Skeletal muscle tissue (tissue), 4 donors: ENCODE measurements around the gene FADS1. TPM values are rescaled to one million over a fixed set of nuclear protein-coding genes. Genes with fewer than 3 reads are reported as not detected.

Experiments used
- H3K27ac ChIP-seq: one replicate; pipeline ENCODE4 v1.7.0; 2013; ENCODE audit warnings: mild to moderate bottlenecking, low read depth, low read length, inconsistent platforms
- H3K27me3 ChIP-seq, 3 donors: one replicate each; pipeline ENCODE4 v1.7.0; 2013; ENCODE audit warnings: low read length in 3 of 3; ENCODE audit not compliant: control insufficient read depth in 3 of 3, insufficient read depth in 3 of 3
- H3K36me3 ChIP-seq, 3 donors: one replicate each; pipeline ENCODE4 v1.7.0; 2013; ENCODE audit warnings: low read length in 3 of 3; ENCODE audit not compliant: control insufficient read depth in 3 of 3, insufficient read depth in 3 of 3
- H3K4me1 ChIP-seq, 3 donors: one replicate each; pipeline ENCODE4 v1.7.0; 2013; ENCODE audit warnings: low read length in 3 of 3, mild to moderate bottlenecking in 3 of 3; ENCODE audit not compliant: control insufficient read depth in 3 of 3, insufficient read depth in 3 of 3
- H3K4me3 ChIP-seq, 3 donors: one replicate each; pipeline ENCODE4 v1.7.0; 2013; ENCODE audit warnings: low read length in 3 of 3
- H3K9ac ChIP-seq, 3 donors: one replicate each; pipeline ENCODE4 v1.7.0; 2013; ENCODE audit warnings: low read length in 3 of 3, mild to moderate bottlenecking in 3 of 3, moderate library complexity in 2 of 3, low read depth in 1 of 3
- H3K9me3 ChIP-seq, 3 donors: one replicate each; pipeline ENCODE4 v1.7.0; 2013; ENCODE audit warnings: low read length in 3 of 3; ENCODE audit not compliant: control insufficient read depth in 3 of 3
- total RNA-seq: library from RNA; depleted of rRNA; stranded (reverse); fragments of >200 nt; gene quantifications from one replicate; pipeline ENCODE4 v1.2.3, GENCODE V29; 2014
- donor health status: Osteomylitis.

The FADS1 gene
- total RNA-seq, 1 donor from 2014 or later = 16.2 TPM

- Histone ChIP-seq H3K4me1 (peaks cover 6 to 11% (median 10%) of the 10 kb centered on the region in 3 donors), H3K9ac (no peak overlapping the region), H3K36me3 (no peaks in the 10 kb centered on the region), H3K4me3 (no peak overlapping the region), H3K9me3 (no peaks in the 10 kb centered on the region), H3K27ac (no peak overlapping the region), H3K27me3 (peaks cover 3 to 7% (median 7%) of the 10 kb centered on the region in 3 donors)
These were observed 37.7 kb downstream of the FADS1 start for GRCh38 chr11:61778920-61779650.

DNA sequence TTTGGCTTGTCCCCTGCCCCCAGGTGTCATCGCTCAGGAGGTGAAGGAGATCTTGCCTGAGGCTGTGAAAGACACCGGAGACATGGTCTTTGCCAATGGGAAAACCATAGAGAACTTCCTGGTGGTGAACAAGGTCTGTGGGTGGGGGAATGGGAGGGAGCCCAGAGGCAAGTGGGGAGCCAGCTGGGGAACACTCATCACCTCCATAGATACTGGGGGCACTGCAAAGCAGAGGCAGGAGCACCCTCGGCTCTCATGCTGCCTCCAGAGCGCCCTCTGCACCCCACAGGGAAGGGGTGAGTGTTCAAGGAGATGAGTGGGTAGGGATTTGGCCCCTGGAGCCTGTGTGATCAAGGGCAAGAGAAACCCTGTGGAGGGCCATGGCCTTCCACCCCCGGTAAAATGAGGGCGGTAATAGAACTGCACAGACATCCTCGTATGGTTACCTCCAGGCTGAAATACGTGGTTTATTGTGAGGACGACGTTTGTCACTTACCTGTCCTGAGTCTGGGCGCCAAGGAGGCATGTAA is 38.4 kb downstream of the FADS1 start:
- H3K9me3 ChIP-seq = no peaks in the 10 kb centered on the region
- H3K9ac ChIP-seq = no peak overlapping the region
- no peak overlapping the region for H3K4me3 ChIP-seq
- no peak overlapping the region for H3K27ac ChIP-seq
- H3K27me3 ChIP-seq = peaks cover 3 to 7% (median 7%) of the 10 kb centered on the region in 3 donors
- H3K4me1 ChIP-seq = peaks cover 6 to 11% (median 10%) of the 10 kb centered on the region in 3 donors
- no peaks in the 10 kb centered on the region for H3K36me3 ChIP-seq

- no peak overlapping the region for H3K27ac ChIP-seq
- H3K27me3 ChIP-seq = peaks cover 3 to 7% (median 7%) of the 10 kb centered on the region in 3 donors
- H3K9me3 ChIP-seq = no peaks in the 10 kb centered on the region
- H3K9ac ChIP-seq = peak overlapping the region in 2 of 3 donors; percentile 33 to 60
- peak overlapping the region in 2 of 3 donors; percentile 43 to 56 for H3K4me3 ChIP-seq
- H3K36me3 ChIP-seq = no peaks in the 10 kb centered on the region
- H3K4me1 ChIP-seq = peaks cover 6 to 11% (median 10%) of the 10 kb centered on the region in 3 donors
These were observed 39.3 kb downstream of the FADS1 start for GRCh38 chr11:61777234-61778090.

GRCh38 chr11:61776561-61777075 is 40.2 kb downstream of the FADS1 start:
- Histone ChIP-seq H3K9me3 (no peaks in the 10 kb centered on the region), H3K4me1 (peaks cover 6 to 11% (median 10%) of the 10 kb centered on the region in 3 donors), H3K36me3 (no peaks in the 10 kb centered on the region), H3K27ac (no peak overlapping the region), H3K4me3 (no peak overlapping the region), H3K9ac (no peak overlapping the region), H3K27me3 (peaks cover 3 to 7% (median 7%) of the 10 kb centered on the region in 3 donors)

DNA sequence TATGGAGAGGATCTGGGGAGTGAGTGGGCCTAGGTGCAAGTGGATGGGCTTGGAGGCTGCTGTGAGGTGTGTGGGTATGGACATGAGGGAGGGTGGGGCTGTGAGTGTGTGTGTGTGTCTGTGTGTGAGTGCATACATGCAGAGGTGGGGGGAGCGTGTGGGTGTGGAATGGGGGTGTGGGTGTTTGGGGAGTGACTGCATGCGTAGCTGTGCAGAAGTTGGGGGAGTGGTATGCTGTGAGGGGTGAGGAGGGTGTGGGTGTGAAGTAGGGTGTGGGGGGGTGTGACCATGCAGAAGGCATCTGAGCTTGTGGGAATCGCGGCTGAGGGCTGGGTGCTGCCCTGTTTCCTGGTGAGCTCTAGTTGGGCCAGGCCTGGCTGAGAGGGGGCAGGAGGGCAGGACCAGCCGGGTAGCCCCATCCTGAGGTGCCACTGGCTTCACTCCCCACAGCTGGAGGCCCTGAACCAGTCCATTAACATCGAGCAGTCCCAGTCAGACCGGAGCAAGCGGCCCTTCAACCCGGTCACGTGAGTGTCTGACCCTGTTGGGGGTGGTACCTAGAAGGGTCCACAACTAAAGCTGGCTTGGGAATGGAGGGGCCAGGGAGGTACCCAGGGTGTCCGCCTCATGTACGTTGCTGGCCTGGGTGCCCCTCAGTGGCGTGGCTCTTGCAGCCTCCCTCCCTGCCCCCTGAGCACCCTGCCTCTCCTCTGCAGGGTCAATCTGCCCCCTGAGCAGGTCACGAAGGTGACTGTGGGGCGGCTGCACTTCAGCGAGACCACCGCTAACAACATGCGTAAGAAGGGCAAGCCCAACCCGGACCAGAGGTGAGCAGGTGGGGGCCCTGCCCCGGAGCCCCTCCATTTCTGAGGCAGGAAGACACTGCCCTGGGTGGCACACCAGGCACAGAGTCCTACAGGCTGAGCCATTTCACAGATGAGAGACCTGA is 40.9 kb downstream of the FADS1 start:
- H3K27ac ChIP-seq = no peak overlapping the region
- peaks cover 6 to 11% (median 10%) of the 10 kb centered on the region in 3 donors for H3K4me1 ChIP-seq
- peaks cover 3 to 7% (median 7%) of the 10 kb centered on the region in 3 donors for H3K27me3 ChIP-seq
- H3K9me3 ChIP-seq = no peaks in the 10 kb centered on the region
- H3K36me3 ChIP-seq = no peaks in the 10 kb centered on the region
- H3K4me3 ChIP-seq = no peak overlapping the region
- no peak overlapping the region for H3K9ac ChIP-seq

- Histone ChIP-seq H3K27ac (no peak overlapping the region), H3K27me3 (peaks cover 3 to 7% (median 3%) of the 10 kb centered on the region in 3 donors), H3K4me1 (peaks cover 6 to 11% (median 10%) of the 10 kb centered on the region in 3 donors), H3K4me3 (no peak overlapping the region), H3K36me3 (no peaks in the 10 kb centered on the region), H3K9me3 (no peaks in the 10 kb centered on the region), H3K9ac (no peak overlapping the region)
These were observed 41.7 kb downstream of the FADS1 start for GRCh38 chr11:61775106-61775505.

DNA sequence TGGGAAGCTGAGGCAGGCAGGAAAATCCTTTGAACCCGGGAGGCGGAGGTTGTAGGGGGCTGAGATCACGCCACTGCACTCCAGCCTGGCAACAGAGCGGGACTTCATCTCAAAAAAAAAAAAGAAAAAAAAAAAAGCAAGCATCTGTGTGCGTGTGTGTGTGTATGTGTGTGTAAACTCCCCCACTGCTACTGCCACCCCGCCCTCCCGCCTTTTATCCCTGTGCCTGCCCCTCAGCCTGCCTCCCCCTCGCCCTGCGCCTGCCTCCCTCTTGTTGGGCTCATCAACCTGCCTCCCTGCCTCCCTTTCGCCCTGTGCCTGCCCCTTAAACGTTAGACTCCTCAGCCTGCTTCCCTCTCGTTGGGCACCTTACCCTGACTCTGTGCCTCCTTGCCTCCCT is 42.4 kb downstream of the FADS1 start:
- H3K36me3 ChIP-seq = no peaks in the 10 kb centered on the region
- no peak overlapping the region for H3K9ac ChIP-seq
- H3K4me1 ChIP-seq = peaks cover 6 to 11% (median 10%) of the 10 kb centered on the region in 3 donors
- peaks cover 3 to 7% (median 3%) of the 10 kb centered on the region in 3 donors for H3K27me3 ChIP-seq
- H3K9me3 ChIP-seq = no peaks in the 10 kb centered on the region
- no peak overlapping the region for H3K27ac ChIP-seq
- H3K4me3 ChIP-seq = no peak overlapping the region

GRCh38 chr11:61773809-61774208 is 43.0 kb downstream of the FADS1 start:
- Histone ChIP-seq H3K9ac (no peak overlapping the region), H3K27me3 (peaks cover 1 to 6% (median 3%) of the 10 kb centered on the region in 3 donors), H3K4me3 (no peak overlapping the region), H3K4me1 (peaks cover 6 to 11% (median 10%) of the 10 kb centered on the region in 3 donors), H3K36me3 (no peaks in the 10 kb centered on the region), H3K9me3 (no peaks in the 10 kb centered on the region), H3K27ac (no peak overlapping the region)

- no peak overlapping the region for H3K9ac ChIP-seq
- H3K9me3 ChIP-seq = no peaks in the 10 kb centered on the region
- no peaks in the 10 kb centered on the region for H3K36me3 ChIP-seq
- peaks cover 6 to 11% (median 10%) of the 10 kb centered on the region in 3 donors for H3K4me1 ChIP-seq
- no peak overlapping the region for H3K27ac ChIP-seq
- peaks cover 0 to 3% (median 1%) of the 10 kb centered on the region in 3 donors for H3K27me3 ChIP-seq
- H3K4me3 ChIP-seq = no peak overlapping the region
These were observed 43.4 kb downstream of the FADS1 start for GRCh38 chr11:61773356-61773755.
